ENCODE results near the gene DENND2D. TPM values are rescaled to one million over a fixed set of nuclear protein-coding genes. Genes with fewer than 3 reads are reported as not detected.

Gene DENND2D
- total RNA-seq, 1 donor from 2014 or later: 1.8 TPM

DNA sequence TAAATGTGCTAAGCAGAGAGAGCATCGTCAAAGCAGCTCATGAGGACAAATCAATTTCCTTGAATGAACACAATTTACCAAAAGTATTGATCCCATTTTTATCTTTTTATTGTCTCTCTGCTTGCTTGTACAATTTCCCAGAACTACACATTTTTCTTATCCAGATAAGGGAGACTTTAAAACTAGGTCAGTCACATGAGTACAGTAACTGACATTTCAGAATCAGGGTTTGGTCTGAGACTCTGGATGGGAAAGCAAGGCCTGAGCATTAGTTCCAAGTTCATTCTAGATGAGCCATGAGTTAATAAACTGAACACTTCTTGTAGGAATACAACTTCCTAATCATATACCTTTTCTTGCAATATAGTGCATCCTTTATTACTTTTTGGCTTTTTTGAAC is 11.5 kb upstream of the DENND2D start:
- peaks cover 45% of the 10 kb centered on the region for H3K27me3 ChIP-seq (ENCODE audit: low read depth)
- no peaks in the 10 kb centered on the region for H3K36me3 ChIP-seq
- no peak overlapping the region for H3K27ac ChIP-seq (replicated peaks)
- no peaks in the 10 kb centered on the region for H3K9me3 ChIP-seq (replicated peaks)
- DNase-seq: no peak
- TF ChIP-seq, protein P1, sequence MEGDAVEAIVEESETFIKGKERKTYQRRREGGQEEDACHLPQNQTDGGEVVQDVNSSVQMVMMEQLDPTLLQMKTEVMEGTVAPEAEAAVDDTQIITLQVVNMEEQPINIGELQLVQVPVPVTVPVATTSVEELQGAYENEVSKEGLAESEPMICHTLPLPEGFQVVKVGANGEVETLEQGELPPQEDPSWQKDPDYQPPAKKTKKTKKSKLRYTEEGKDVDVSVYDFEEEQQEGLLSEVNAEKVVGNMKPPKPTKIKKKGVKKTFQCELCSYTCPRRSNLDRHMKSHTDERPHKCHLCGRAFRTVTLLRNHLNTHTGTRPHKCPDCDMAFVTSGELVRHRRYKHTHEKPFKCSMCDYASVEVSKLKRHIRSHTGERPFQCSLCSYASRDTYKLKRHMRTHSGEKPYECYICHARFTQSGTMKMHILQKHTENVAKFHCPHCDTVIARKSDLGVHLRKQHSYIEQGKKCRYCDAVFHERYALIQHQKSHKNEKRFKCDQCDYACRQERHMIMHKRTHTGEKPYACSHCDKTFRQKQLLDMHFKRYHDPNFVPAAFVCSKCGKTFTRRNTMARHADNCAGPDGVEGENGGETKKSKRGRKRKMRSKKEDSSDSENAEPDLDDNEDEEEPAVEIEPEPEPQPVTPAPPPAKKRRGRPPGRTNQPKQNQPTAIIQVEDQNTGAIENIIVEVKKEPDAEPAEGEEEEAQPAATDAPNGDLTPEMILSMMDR (IDR thresholded peaks at IDR 0.05; ENCODE audit: borderline replicate concordance): no peak
- H3K4me1 ChIP-seq: no peaks in the 10 kb centered on the region
- intact Hi-C loops (cut with micrococcal nuclease): no loop called here
- no peak overlapping the region for H3K4me3 ChIP-seq

DNA sequence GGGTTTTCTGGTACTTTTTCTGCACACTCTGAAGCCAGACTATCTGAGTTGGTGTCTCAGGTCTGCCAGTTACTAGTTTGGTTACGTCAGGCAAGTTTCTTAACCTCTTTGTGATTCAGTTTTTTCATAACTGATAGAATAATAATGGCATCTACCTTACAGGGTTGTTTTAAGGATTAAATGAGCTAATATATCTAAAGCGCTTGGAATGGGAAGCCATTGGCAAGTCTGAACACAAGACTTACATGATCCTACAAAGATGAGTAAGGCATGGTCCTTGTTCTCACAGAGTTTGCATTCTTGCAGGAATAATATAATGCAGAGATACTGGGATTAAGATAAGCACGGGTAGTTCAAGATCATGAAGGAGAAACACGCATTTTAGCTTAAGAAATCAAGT is 9.2 kb upstream of the DENND2D start:
- intact Hi-C loops (cut with micrococcal nuclease): no loop called here
- Histone ChIP-seq H3K36me3 (no peaks in the 10 kb centered on the region), H3K4me1 (peaks cover 9% of the 10 kb centered on the region), H3K27ac (replicated peaks) (no peak overlapping the region), H3K27me3 (ENCODE audit: low read depth) (peaks cover 68% of the 10 kb centered on the region), H3K9me3 (replicated peaks) (no peaks in the 10 kb centered on the region), H3K4me3 (no peak overlapping the region)
- TF ChIP-seq, protein P1 (IDR thresholded peaks at IDR 0.05; ENCODE audit: borderline replicate concordance): no peak
- no peak for DNase-seq

GRCh38 chr1:111208921-111209320 is 8.5 kb upstream of the DENND2D start:
- TF ChIP-seq, protein P1 (IDR thresholded peaks at IDR 0.05; ENCODE audit: borderline replicate concordance): no peak
- Histone ChIP-seq H3K4me3 (no peak overlapping the region), H3K36me3 (no peaks in the 10 kb centered on the region), H3K4me1 (peaks cover 16% of the 10 kb centered on the region), H3K27ac (replicated peaks) (no peak overlapping the region), H3K9me3 (replicated peaks) (no peaks in the 10 kb centered on the region), H3K27me3 (ENCODE audit: low read depth) (peaks cover 70% of the 10 kb centered on the region)
- intact Hi-C loops (cut with micrococcal nuclease): no loop called here
- DNase-seq: no peak

- intact Hi-C loops (cut with micrococcal nuclease): no loop called here
- DNase-seq: no peak
- no peaks in the 10 kb centered on the region for H3K36me3 ChIP-seq
- H3K27me3 ChIP-seq (ENCODE audit: low read depth): peaks cover 63% of the 10 kb centered on the region
- H3K9me3 ChIP-seq (replicated peaks): no peaks in the 10 kb centered on the region
- peaks cover 20% of the 10 kb centered on the region for H3K4me1 ChIP-seq
- H3K27ac ChIP-seq (replicated peaks): no peak overlapping the region
- H3K4me3 ChIP-seq: no peak overlapping the region
- TF ChIP-seq, protein P1 (IDR thresholded peaks at IDR 0.05; ENCODE audit: borderline replicate concordance): no peak
Observed at GRCh38 chr1:111205714-111206050, 5.2 kb upstream of the DENND2D start.

- H3K36me3 ChIP-seq: no peaks in the 10 kb centered on the region
- peak overlapping the region; percentile 77 for H3K4me3 ChIP-seq
- no peak overlapping the region for H3K27ac ChIP-seq (replicated peaks)
- intact Hi-C loops (cut with micrococcal nuclease): no loop called here
- no peak for DNase-seq
- peaks cover 59% of the 10 kb centered on the region for H3K27me3 ChIP-seq (ENCODE audit: low read depth)
- H3K9me3 ChIP-seq (replicated peaks): no peaks in the 10 kb centered on the region
- TF ChIP-seq, protein P1 (IDR thresholded peaks at IDR 0.05; ENCODE audit: borderline replicate concordance): no peak
- peaks cover 20% of the 10 kb centered on the region for H3K4me1 ChIP-seq
Observed at GRCh38 chr1:111204983-111205713, 4.7 kb upstream of the DENND2D start.

Measured in left ventricle myocardium inferior (tissue), 1 donor.